Panc1 (cell line): ENCODE measurements around the gene MET. TPM values are rescaled to one million over a fixed set of nuclear protein-coding genes. Genes with fewer than 3 reads are reported as not detected.

Source experiments
- ATAC-seq: fragments of 200-7000 bp; cut with Tn5 transposase; 2 replicates; pipeline ENCODE4 v1.9.1; 2020; ENCODE audit warnings: mild to moderate bottlenecking, moderate library complexity
- BruUV-seq: library from RNA; stranded (reverse); fragments of 400-500 nt; replicated peaks from 2 replicates; lab custom pipeline; 2021; lab: Mats Ljungman, UMichigan
- CTCF ChIA-PET: fragments of 300-600 bp; sonication (Branson Sonifier 250); formaldehyde crosslinking; loops from one replicate; lab custom pipeline; 2022; ENCODE audit warnings: antibody characterized with exemption; lab: Charles Lee
- POLR2A ChIA-PET: fragments of 300-600 bp; sonication (Branson Sonifier 250); formaldehyde crosslinking; loops from one replicate; lab custom pipeline; 2022; ENCODE audit warnings: antibody characterized with exemption; lab: Charles Lee
- DNase-seq: peaks from one replicate; pipeline ENCODE4 v3.0.0-alpha.2; 2010; ENCODE audit warnings: low read depth, low spot score
- H3K27ac ChIP-seq: 2 replicates; pipeline ENCODE4 v1.5.1; 2011; ENCODE audit warnings: mild to moderate bottlenecking, low read length, inconsistent platforms
- H3K27me3 ChIP-seq: fragments of 200-500 bp; sonication (Bioruptor generic); 2 replicates; pipeline ENCODE4 v1.6.0; 2014; ENCODE audit warnings: low read length, inconsistent platforms; ENCODE audit not compliant: control insufficient read depth, insufficient read depth
- H3K36me3 ChIP-seq: fragments of 200-500 bp; sonication (Bioruptor generic); 2 replicates; pipeline ENCODE4 v1.5.1; 2014; ENCODE audit warnings: inconsistent platforms, mild to moderate bottlenecking, low read length, moderate library complexity; ENCODE audit not compliant: control insufficient read depth, insufficient read depth
- H3K4me1 ChIP-seq: 2 replicates; pipeline ENCODE4 v1.5.1; 2011; ENCODE audit warnings: inconsistent platforms, mild to moderate bottlenecking, low read length, moderate library complexity; ENCODE audit not compliant: control insufficient read depth, insufficient read depth
- H3K4me3 ChIP-seq, 2 experiments: 2 replicates each; pipeline ENCODE4 v1.5.1; 2011 to 2012; ENCODE audit warnings: low read depth in 2 of 2, low read length in 2 of 2, mild to moderate bottlenecking in 2 of 2, inconsistent platforms in 1 of 2, moderate library complexity in 1 of 2
- H3K9me3 ChIP-seq: fragments of 200-500 bp; sonication (Bioruptor generic); 2 replicates; pipeline ENCODE4 v1.5.1; 2014; ENCODE audit warnings: low read depth, mild to moderate bottlenecking, inconsistent platforms, low read length, moderate library complexity; ENCODE audit not compliant: control insufficient read depth, insufficient read depth
- POLR2AphosphoS5 ChIP-seq: IDR thresholded peaks from 2 replicates; pipeline ENCODE4 v1.6.1; 2012; ENCODE audit warnings: mild to moderate bottlenecking, low read depth, low read length, moderate library complexity
- SIN3A ChIP-seq: IDR thresholded peaks from 2 replicates; pipeline ENCODE4 v1.6.1; 2012; ENCODE audit warnings: low read depth, mild to moderate bottlenecking, low read length, moderate library complexity, borderline replicate concordance; ENCODE audit not compliant: insufficient read depth
- TCF7L2 ChIP-seq: IDR thresholded peaks from 2 replicates; pipeline ENCODE4 v1.6.1; 2011; ENCODE audit warnings: mild to moderate bottlenecking, low read depth, low read length, inconsistent platforms
- in situ Hi-C: cut with HindIII; loops from 2 replicates; pipeline ENCODE4 v1.10.0; 2016; ENCODE audit warnings: low sequenced_read_pairs, low pct_unique_long_range_greater_than_20kb
- intact Hi-C: fragments of 100-400 bp; cut with micrococcal nuclease; formaldehyde crosslinking; loops from one replicate; pipeline ENCODE4 v1.10.0; 2022; ENCODE audit not compliant: unreplicated experiment
- total RNA-seq: library from RNA; stranded (reverse); gene quantifications from one replicate; pipeline ENCODE4 v1.2.1, GENCODE V29; 2021; ENCODE audit not compliant: unreplicated experiment
- TF ChIP-seq, protein P1 (sequence below), 2 experiments: IDR thresholded peaks; 2 replicates each; pipeline ENCODE4 v1.6.1; 2011 to 2012; ENCODE audit warnings: low read depth in 2 of 2, control low read depth in 1 of 2, low read length in 1 of 2, mild to moderate bottlenecking in 1 of 2, moderate library complexity in 1 of 2; ENCODE audit not compliant: insufficient read depth in 1 of 2
- TF ChIP-seq, protein P2 (sequence below): fragments of 450-650 bp; IDR thresholded peaks from 2 replicates; pipeline ENCODE4 v1.5.1; 2017; ENCODE audit warnings: mild to moderate bottlenecking

Gene MET
- total RNA-seq, 1 experiment from 2014 or later: 103 TPM

DNA sequence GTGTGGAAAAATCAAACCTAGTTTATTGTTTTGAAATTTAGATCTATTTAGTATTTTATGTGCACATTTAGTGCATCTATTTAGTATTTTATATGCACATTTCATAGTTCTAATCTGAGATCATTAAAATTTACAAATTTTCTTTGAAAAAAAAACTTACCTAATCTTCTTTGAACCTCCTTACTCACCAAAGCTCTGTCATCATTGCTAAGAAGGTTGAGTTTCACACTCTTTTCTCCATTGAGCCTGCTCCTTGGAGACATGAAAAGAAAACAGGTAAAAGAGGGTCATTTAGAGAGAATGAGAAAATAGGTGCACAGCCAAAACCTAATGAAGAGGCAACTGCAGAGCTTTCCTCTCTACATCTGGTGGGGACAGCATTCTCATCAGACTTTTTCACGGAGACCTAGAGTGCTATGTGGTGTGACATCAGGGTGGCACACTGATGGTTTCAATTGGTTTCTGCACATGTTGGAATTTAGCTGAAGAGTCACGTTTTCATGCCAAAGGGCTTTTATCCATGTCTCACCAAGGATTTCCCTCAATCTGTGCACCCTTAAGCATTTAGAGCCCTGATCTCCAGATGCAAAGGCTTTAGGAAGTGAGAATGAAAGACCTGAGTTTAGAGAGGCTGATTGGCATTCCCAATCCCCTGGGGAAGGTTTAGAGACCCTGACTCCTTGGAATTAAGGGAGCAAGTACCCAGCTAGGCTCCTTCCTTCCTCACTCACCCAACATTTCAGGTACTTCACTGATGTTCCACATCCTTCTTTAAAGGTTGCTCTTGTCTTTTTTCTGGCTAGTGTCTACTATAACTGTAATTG, 101.1 kb downstream of the MET start:
- TF ChIP-seq POLR2AphosphoS5: no peak
- TF ChIP-seq, protein P1, sequence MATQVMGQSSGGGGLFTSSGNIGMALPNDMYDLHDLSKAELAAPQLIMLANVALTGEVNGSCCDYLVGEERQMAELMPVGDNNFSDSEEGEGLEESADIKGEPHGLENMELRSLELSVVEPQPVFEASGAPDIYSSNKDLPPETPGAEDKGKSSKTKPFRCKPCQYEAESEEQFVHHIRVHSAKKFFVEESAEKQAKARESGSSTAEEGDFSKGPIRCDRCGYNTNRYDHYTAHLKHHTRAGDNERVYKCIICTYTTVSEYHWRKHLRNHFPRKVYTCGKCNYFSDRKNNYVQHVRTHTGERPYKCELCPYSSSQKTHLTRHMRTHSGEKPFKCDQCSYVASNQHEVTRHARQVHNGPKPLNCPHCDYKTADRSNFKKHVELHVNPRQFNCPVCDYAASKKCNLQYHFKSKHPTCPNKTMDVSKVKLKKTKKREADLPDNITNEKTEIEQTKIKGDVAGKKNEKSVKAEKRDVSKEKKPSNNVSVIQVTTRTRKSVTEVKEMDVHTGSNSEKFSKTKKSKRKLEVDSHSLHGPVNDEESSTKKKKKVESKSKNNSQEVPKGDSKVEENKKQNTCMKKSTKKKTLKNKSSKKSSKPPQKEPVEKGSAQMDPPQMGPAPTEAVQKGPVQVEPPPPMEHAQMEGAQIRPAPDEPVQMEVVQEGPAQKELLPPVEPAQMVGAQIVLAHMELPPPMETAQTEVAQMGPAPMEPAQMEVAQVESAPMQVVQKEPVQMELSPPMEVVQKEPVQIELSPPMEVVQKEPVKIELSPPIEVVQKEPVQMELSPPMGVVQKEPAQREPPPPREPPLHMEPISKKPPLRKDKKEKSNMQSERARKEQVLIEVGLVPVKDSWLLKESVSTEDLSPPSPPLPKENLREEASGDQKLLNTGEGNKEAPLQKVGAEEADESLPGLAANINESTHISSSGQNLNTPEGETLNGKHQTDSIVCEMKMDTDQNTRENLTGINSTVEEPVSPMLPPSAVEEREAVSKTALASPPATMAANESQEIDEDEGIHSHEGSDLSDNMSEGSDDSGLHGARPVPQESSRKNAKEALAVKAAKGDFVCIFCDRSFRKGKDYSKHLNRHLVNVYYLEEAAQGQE (IDR thresholded peaks at IDR 0.05; ENCODE audit: insufficient read depth in 1 of 2, low read depth in 2 of 2, low read length in 1 of 2): no peak
- TF ChIP-seq, protein P2, sequence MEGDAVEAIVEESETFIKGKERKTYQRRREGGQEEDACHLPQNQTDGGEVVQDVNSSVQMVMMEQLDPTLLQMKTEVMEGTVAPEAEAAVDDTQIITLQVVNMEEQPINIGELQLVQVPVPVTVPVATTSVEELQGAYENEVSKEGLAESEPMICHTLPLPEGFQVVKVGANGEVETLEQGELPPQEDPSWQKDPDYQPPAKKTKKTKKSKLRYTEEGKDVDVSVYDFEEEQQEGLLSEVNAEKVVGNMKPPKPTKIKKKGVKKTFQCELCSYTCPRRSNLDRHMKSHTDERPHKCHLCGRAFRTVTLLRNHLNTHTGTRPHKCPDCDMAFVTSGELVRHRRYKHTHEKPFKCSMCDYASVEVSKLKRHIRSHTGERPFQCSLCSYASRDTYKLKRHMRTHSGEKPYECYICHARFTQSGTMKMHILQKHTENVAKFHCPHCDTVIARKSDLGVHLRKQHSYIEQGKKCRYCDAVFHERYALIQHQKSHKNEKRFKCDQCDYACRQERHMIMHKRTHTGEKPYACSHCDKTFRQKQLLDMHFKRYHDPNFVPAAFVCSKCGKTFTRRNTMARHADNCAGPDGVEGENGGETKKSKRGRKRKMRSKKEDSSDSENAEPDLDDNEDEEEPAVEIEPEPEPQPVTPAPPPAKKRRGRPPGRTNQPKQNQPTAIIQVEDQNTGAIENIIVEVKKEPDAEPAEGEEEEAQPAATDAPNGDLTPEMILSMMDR: no peak
- no peak for TF ChIP-seq SIN3A
- in situ Hi-C loops (no loop called here), intact Hi-C loops (no loop called here)
- peak overlapping the region; percentile 54 for H3K27ac ChIP-seq
- no peak overlapping the region for H3K4me3 ChIP-seq
- CTCF ChIA-PET: no interaction called here
- DNase-seq (no peak), ATAC-seq (no peak)
- H3K9me3 ChIP-seq: peaks cover 17% of the 10 kb centered on the region; the same call in 1 of the 2 replicates
- H3K27me3 ChIP-seq: no peaks in the 10 kb centered on the region
- POLR2A ChIA-PET: no interaction called here
- H3K36me3 ChIP-seq: peaks cover 25% of the 10 kb centered on the region
- peaks cover 17% of the 10 kb centered on the region for H3K4me1 ChIP-seq
- BruUV-seq: no TSS peak

DNA sequence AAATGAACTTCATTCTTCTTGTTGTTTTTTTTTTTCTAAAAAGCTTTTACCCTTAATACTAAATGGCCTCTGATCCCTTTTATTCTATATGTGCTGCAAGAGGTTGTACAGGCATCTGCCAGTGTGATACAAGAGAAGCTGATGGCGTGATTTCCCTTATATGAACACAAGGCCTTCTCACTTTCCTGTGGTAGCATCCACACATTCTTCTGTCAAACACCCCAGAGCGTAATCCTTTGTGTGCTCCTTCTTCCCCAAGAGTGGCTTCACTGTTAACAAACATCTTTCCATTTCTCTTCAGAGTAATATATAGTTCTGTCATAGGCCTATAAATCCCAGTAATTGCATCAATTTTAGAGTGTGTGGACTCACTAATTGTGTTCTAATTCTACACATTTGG, 104.0 kb downstream of the MET start:
- H3K27me3 ChIP-seq: no peaks in the 10 kb centered on the region
- intact Hi-C loops: no loop called here
- in situ Hi-C loops: no loop called here
- no peak for TF ChIP-seq TCF7L2
- no peak for TF ChIP-seq POLR2AphosphoS5
- TF ChIP-seq, protein P1 (IDR thresholded peaks at IDR 0.05; ENCODE audit: insufficient read depth in 1 of 2, low read depth in 2 of 2, low read length in 1 of 2): no peak
- TF ChIP-seq, protein P2: no peak
- TF ChIP-seq SIN3A: no peak
- ATAC-seq (no peak), DNase-seq (no peak)
- ChIA-PET CTCF (no interaction called here), POLR2A (interaction anchor here (0.7 kb wide), 1 partner anchor 334 kb away, joined by 5 read pairs; no protein-coding TSS in a partner anchor)
- H3K27ac ChIP-seq: peak overlapping the region; percentile 23; the same call in 1 of the 2 replicates
- H3K4me1 ChIP-seq: peaks cover 20% of the 10 kb centered on the region
- H3K4me3 ChIP-seq: no peak overlapping the region
- peaks cover 33% of the 10 kb centered on the region for H3K36me3 ChIP-seq
- H3K9me3 ChIP-seq: peaks cover 17% of the 10 kb centered on the region; the same call in 1 of the 2 replicates
- no TSS peak for BruUV-seq
